Mesenchymal stem cell (in vitro differentiated cells and primary cell): ENCODE results near the gene S100A8.

Experiments used
- DNase-seq: peaks from one replicate; pipeline ENCODE4 v3.0.0-alpha.2; 2013
- H2AFZ ChIP-seq: one replicate; pipeline ENCODE4 v1.6.1; 2013; ENCODE audit warnings: low read depth, mild to moderate bottlenecking, control low read depth, inconsistent platforms, low read length, moderate library complexity
- H2AK5ac ChIP-seq: 2 replicates; pipeline ENCODE4 v1.6.1; 2013; ENCODE audit warnings: low read length, moderate library complexity, mild to moderate bottlenecking, inconsistent platforms; ENCODE audit not compliant: severe bottlenecking
- H2BK120ac ChIP-seq: one replicate; pipeline ENCODE4 v1.6.1; 2013; ENCODE audit warnings: low read depth, mild to moderate bottlenecking, inconsistent platforms, low read length, moderate library complexity
- H2BK12ac ChIP-seq, 2 experiments: one replicate each; pipeline ENCODE4 v1.6.1; 2013; ENCODE audit warnings: inconsistent platforms in 2 of 2, low read length in 2 of 2, mild to moderate bottlenecking in 2 of 2, moderate library complexity in 2 of 2, control low read depth in 1 of 2
- H2BK15ac ChIP-seq: one replicate; pipeline ENCODE4 v1.6.1; 2013; ENCODE audit warnings: mild to moderate bottlenecking, low read depth, inconsistent platforms; ENCODE audit not compliant: poor library complexity, severe bottlenecking
- H2BK5ac ChIP-seq: 2 replicates; pipeline ENCODE4 v1.6.1; 2013; ENCODE audit warnings: low read depth, mild to moderate bottlenecking, low read length, control low read depth, inconsistent platforms; ENCODE audit not compliant: poor library complexity, severe bottlenecking
- H3K14ac ChIP-seq, 2 experiments: one replicate each; pipeline ENCODE4 v1.6.1; 2013; ENCODE audit warnings: inconsistent platforms in 2 of 2, low read length in 2 of 2, control low read depth in 1 of 2, mild to moderate bottlenecking in 1 of 2, moderate library complexity in 1 of 2
- H3K18ac ChIP-seq, 2 experiments: one replicate each; pipeline ENCODE4 v1.6.1; 2013; ENCODE audit warnings: inconsistent platforms in 2 of 2, low read length in 2 of 2, control low read depth in 1 of 2, low read depth in 1 of 2, mild to moderate bottlenecking in 1 of 2
- H3K23ac ChIP-seq, 2 experiments: one replicate each; pipeline ENCODE4 v1.6.1; 2013; ENCODE audit warnings: inconsistent platforms in 2 of 2, low read length in 2 of 2, mild to moderate bottlenecking in 2 of 2, moderate library complexity in 2 of 2, control low read depth in 1 of 2
- H3K27ac ChIP-seq: 2 replicates; pipeline ENCODE4 v1.5.1; 2013; ENCODE audit warnings: mild to moderate bottlenecking, moderate library complexity, low read length, control low read depth, inconsistent platforms; ENCODE audit not compliant: poor library complexity, severe bottlenecking
- H3K27me3 ChIP-seq, 2 experiments: 2 replicates each; pipeline versions ENCODE4 v1.6.1 to v1.7.0; 2013; ENCODE audit warnings: low read length in 2 of 2, mild to moderate bottlenecking in 2 of 2, moderate library complexity in 2 of 2, control low read depth in 1 of 2, inconsistent platforms in 1 of 2; ENCODE audit not compliant: control insufficient read depth in 1 of 2, insufficient read depth in 1 of 2
- H3K36me3 ChIP-seq, 2 experiments: 2 replicates each; pipeline versions ENCODE4 v1.6.1 to v1.7.0; 2013; ENCODE audit warnings: low read length in 2 of 2, control low read depth in 1 of 2, inconsistent platforms in 1 of 2, low read depth in 1 of 2, mild to moderate bottlenecking in 1 of 2; ENCODE audit not compliant: insufficient read depth in 2 of 2, control insufficient read depth in 1 of 2
- H3K4ac ChIP-seq, 2 experiments: one replicate each; pipeline ENCODE4 v1.6.1; 2013; ENCODE audit warnings: inconsistent platforms in 2 of 2, low read length in 2 of 2, mild to moderate bottlenecking in 2 of 2, moderate library complexity in 2 of 2, control low read depth in 1 of 2, low read depth in 1 of 2
- H3K4me1 ChIP-seq: 2 replicates; pipeline ENCODE4 v1.6.1; 2013; ENCODE audit warnings: low read depth, low read length, control low read depth; ENCODE audit not compliant: control insufficient read depth, insufficient read depth
- H3K4me2 ChIP-seq: 2 replicates; pipeline ENCODE4 v1.6.1; 2013; ENCODE audit warnings: low read length, mild to moderate bottlenecking, inconsistent platforms; ENCODE audit not compliant: poor library complexity, severe bottlenecking
- H3K4me3 ChIP-seq, 2 experiments: 2 replicates each; pipeline versions ENCODE4 v1.5.1 to v1.7.0; 2013; ENCODE audit warnings: low read length in 2 of 2, mild to moderate bottlenecking in 2 of 2, control low read depth in 1 of 2, low read depth in 1 of 2; ENCODE audit not compliant: insufficient read depth in 1 of 2
- H3K79me1 ChIP-seq: replicated peaks from 2 replicates; pipeline ENCODE4 v1.6.1; 2013; ENCODE audit warnings: mild to moderate bottlenecking, control low read depth, low read length, inconsistent platforms; ENCODE audit not compliant: poor library complexity, severe bottlenecking
- H3K9ac ChIP-seq: 2 replicates; pipeline ENCODE4 v1.7.0; 2013; ENCODE audit warnings: mild to moderate bottlenecking, low read length, moderate library complexity
- H3K9me3 ChIP-seq: 2 replicates; pipeline ENCODE4 v1.7.0; 2013; ENCODE audit warnings: mild to moderate bottlenecking, low read length; ENCODE audit not compliant: control insufficient read depth
- H4K8ac ChIP-seq: one replicate; pipeline ENCODE4 v1.6.1; 2013; ENCODE audit warnings: inconsistent platforms, mild to moderate bottlenecking, low read length, moderate library complexity
- H4K91ac ChIP-seq: one replicate; pipeline ENCODE4 v1.6.1; 2013; ENCODE audit warnings: mild to moderate bottlenecking, low read length, inconsistent platforms
- WGBS: methylation state at CpG from one replicate; pipeline ENCODE4 v1.1.7; 2013; ENCODE audit warnings: mixed read lengths; 5-methylcytosine and 5-hydroxymethylcytosine counted together

S100A8 gene

GRCh38 chr1:153359241-153359640 is 31.6 kb downstream of the S100A8 start:
- no peak overlapping the region for H3K4me2 ChIP-seq
- no peak overlapping the region for H2AFZ ChIP-seq
- no peak overlapping the region for H2BK120ac ChIP-seq
- no peak overlapping the region for H4K91ac ChIP-seq
- no peaks in the 10 kb centered on the region for H3K36me3 ChIP-seq
- WGBS: 79% methylated on average over 5 of the region's 6 CpGs
- DNase-seq: no peak
- H3K23ac ChIP-seq: no peak overlapping the region
- H2BK12ac ChIP-seq: no peak overlapping the region
- no peak overlapping the region for H4K8ac ChIP-seq
- no peak overlapping the region for H3K18ac ChIP-seq
- H3K4ac ChIP-seq: no peak overlapping the region
- no peak overlapping the region for H3K4me3 ChIP-seq
- H3K9me3 ChIP-seq: no peaks in the 10 kb centered on the region
- H2AK5ac ChIP-seq: no peak overlapping the region
- H3K27ac ChIP-seq: no peak overlapping the region
- H3K14ac ChIP-seq: no peak overlapping the region
- no peak overlapping the region for H3K9ac ChIP-seq
- no peak overlapping the region for H2BK15ac ChIP-seq
- no peak overlapping the region for H2BK5ac ChIP-seq
- no peaks in the 10 kb centered on the region for H3K4me1 ChIP-seq
- H3K79me1 ChIP-seq: no peaks in the 10 kb centered on the region
- H3K27me3 ChIP-seq: peaks cover 15 to 82% of the 10 kb centered on the region in 2 experiments

GRCh38 chr1:153358691-153358975 is 32.2 kb downstream of the S100A8 start:
- H2BK5ac ChIP-seq: no peak overlapping the region
- H3K23ac ChIP-seq: no peak overlapping the region
- 57% methylated on average over 3 of the region's 3 CpGs for WGBS
- H3K4ac ChIP-seq: no peak overlapping the region
- no peak overlapping the region for H4K91ac ChIP-seq
- H3K14ac ChIP-seq: no peak overlapping the region
- no peak overlapping the region for H3K9ac ChIP-seq
- no peak overlapping the region for H3K18ac ChIP-seq
- no peak overlapping the region for H2BK12ac ChIP-seq
- no peak overlapping the region for H2BK120ac ChIP-seq
- H3K36me3 ChIP-seq: no peaks in the 10 kb centered on the region
- H3K4me2 ChIP-seq: no peak overlapping the region
- H2AFZ ChIP-seq: no peak overlapping the region
- no peak overlapping the region for H3K4me3 ChIP-seq
- no peaks in the 10 kb centered on the region for H3K4me1 ChIP-seq
- DNase-seq: no peak
- H2AK5ac ChIP-seq: no peak overlapping the region
- H4K8ac ChIP-seq: no peak overlapping the region
- H3K79me1 ChIP-seq: no peaks in the 10 kb centered on the region
- no peak overlapping the region for H3K27ac ChIP-seq
- no peaks in the 10 kb centered on the region for H3K9me3 ChIP-seq
- H2BK15ac ChIP-seq: no peak overlapping the region
- H3K27me3 ChIP-seq: peaks cover 15 to 82% of the 10 kb centered on the region in 2 experiments

DNA sequence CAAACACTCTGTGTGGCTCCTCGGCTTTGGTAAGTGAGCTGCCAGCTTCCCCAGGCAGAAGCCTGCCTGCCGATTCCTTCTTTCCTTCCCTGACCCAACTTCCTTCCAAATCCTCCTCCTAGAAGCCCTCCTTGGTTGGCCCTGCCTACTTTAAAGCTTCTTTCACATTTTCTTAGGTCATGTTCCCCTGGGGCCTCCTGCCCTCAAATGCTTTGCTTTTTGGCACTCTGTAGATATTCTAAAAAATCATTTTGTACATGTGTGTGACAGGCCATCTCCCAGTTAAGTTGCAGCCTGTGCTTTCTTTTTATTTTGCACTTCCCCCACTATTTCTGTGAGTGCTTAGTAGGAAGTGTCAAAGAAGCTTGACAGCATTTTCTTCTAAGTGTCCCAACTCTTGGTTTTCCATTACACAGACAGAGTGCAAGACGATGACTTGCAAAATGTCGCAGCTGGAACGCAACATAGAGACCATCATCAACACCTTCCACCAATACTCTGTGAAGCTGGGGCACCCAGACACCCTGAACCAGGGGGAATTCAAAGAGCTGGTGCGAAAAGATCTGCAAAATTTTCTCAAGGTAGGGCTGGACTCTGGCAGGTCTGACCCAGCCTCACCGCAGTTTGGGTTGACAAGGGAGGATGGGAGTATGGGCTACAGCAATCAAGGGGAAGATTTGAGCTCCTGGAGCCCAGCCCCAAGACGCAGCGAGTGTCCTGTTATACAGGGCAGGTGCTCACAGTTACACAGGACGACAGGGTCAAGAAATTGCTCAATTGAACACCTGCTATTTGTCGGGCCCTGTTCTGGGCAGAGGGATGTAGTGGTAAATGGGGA is 32.8 kb downstream of the S100A8 start, which contains the start of gene S100A9:
Gene S100A9, plus strand, starts transcription at position 2 of the 838 bp plus-strand sequence. Its CDS starts 430 bp downstream, at position 432.
- H3K4me1 ChIP-seq: no peaks in the 10 kb centered on the region
- 82% methylated on average over 11 of the region's 11 CpGs for WGBS
- no peak within 1 kb of the TSS for H3K18ac ChIP-seq
- H2BK12ac ChIP-seq: no peak within 1 kb of the TSS
- H3K79me1 ChIP-seq: no peaks in the 10 kb centered on the region
- H3K9ac ChIP-seq: no peak within 1 kb of the TSS
- H2BK5ac ChIP-seq: no peak within 1 kb of the TSS
- H3K4ac ChIP-seq: no peak within 1 kb of the TSS
- no peaks in the 10 kb centered on the region for H3K36me3 ChIP-seq
- no peak within 1 kb of the TSS for H3K23ac ChIP-seq
- H2BK15ac ChIP-seq: no peak within 1 kb of the TSS
- H4K8ac ChIP-seq: no peak within 1 kb of the TSS
- no peak within 1 kb of the TSS for H3K4me3 ChIP-seq
- H3K27me3 ChIP-seq: peaks cover 9 to 82% of the 10 kb centered on the region in 2 experiments
- H3K9me3 ChIP-seq: no peaks in the 10 kb centered on the region
- no peak within 1 kb of the TSS for H3K14ac ChIP-seq
- H3K27ac ChIP-seq: no peak within 1 kb of the TSS
- no peak within 1 kb of the TSS for H2AFZ ChIP-seq
- DNase-seq: no peak
- no peak within 1 kb of the TSS for H2BK120ac ChIP-seq
- no peak within 1 kb of the TSS for H3K4me2 ChIP-seq
- H4K91ac ChIP-seq: no peak within 1 kb of the TSS
- H2AK5ac ChIP-seq: no peak within 1 kb of the TSS

- no peaks in the 10 kb centered on the region for H3K4me1 ChIP-seq
- peaks cover 7 to 77% of the 10 kb centered on the region in 2 experiments for H3K27me3 ChIP-seq
- H2AFZ ChIP-seq: no peak overlapping the region
- H2BK12ac ChIP-seq: no peak overlapping the region
- H3K14ac ChIP-seq: no peak overlapping the region
- no peak overlapping the region for H3K18ac ChIP-seq
- H2BK15ac ChIP-seq: no peak overlapping the region
- H3K23ac ChIP-seq: no peak overlapping the region
- H3K9ac ChIP-seq: no peak overlapping the region
- H2BK5ac ChIP-seq: no peak overlapping the region
- WGBS: 80% methylated on average over 10 of the region's 10 CpGs
- H4K91ac ChIP-seq: no peak overlapping the region
- no peak overlapping the region for H3K4me3 ChIP-seq
- no peaks in the 10 kb centered on the region for H3K79me1 ChIP-seq
- no peak overlapping the region for H3K4me2 ChIP-seq
- DNase-seq: no peak
- H3K9me3 ChIP-seq: no peaks in the 10 kb centered on the region
- H2AK5ac ChIP-seq: no peak overlapping the region
- no peak overlapping the region for H4K8ac ChIP-seq
- no peaks in the 10 kb centered on the region for H3K36me3 ChIP-seq
- no peak overlapping the region for H2BK120ac ChIP-seq
- H3K27ac ChIP-seq: no peak overlapping the region
- H3K4ac ChIP-seq: no peak overlapping the region
Observed at GRCh38 chr1:153357076-153357852, 33.6 kb downstream of the S100A8 start.
